Stomach (tissue), 4 donors: Measurements from ENCODE around the gene PRPS1.

ENCODE experiments used
- EP300 ChIP-seq: sonication (generic); formaldehyde crosslinking; IDR thresholded peaks from one replicate; pipeline ENCODE4 v1.6.1; 2017; ENCODE audit warnings: antibody characterized with exemption
- POLR2A ChIP-seq, 4 donors: fragments of 450-650 bp; IDR thresholded peaks; one replicate each; pipeline ENCODE4 v1.6.1; 2016; ENCODE audit warnings: antibody characterized with exemption in 4 of 4, control low read depth in 2 of 4, mild to moderate bottlenecking in 1 of 4, moderate library complexity in 1 of 4
- POLR2AphosphoS5 ChIP-seq, 3 donors: sonication (generic); formaldehyde crosslinking; IDR thresholded peaks; one replicate each; pipeline ENCODE4 v1.6.1; 2016; ENCODE audit warnings: antibody characterized with exemption in 3 of 3
- TF ChIP-seq, protein P1 (sequence below), 7 experiments: fragments of 450-650 bp in 4 of 7; fragments of 200-600 bp in 3 of 7; sonication (generic) in 3 of 7; IDR thresholded peaks; one replicate each; pipeline ENCODE4 v1.5.1; 2016 to 2019; ENCODE audit warnings: antibody characterized with exemption in 7 of 7, control low read depth in 2 of 7, mild to moderate bottlenecking in 1 of 7

DNA sequence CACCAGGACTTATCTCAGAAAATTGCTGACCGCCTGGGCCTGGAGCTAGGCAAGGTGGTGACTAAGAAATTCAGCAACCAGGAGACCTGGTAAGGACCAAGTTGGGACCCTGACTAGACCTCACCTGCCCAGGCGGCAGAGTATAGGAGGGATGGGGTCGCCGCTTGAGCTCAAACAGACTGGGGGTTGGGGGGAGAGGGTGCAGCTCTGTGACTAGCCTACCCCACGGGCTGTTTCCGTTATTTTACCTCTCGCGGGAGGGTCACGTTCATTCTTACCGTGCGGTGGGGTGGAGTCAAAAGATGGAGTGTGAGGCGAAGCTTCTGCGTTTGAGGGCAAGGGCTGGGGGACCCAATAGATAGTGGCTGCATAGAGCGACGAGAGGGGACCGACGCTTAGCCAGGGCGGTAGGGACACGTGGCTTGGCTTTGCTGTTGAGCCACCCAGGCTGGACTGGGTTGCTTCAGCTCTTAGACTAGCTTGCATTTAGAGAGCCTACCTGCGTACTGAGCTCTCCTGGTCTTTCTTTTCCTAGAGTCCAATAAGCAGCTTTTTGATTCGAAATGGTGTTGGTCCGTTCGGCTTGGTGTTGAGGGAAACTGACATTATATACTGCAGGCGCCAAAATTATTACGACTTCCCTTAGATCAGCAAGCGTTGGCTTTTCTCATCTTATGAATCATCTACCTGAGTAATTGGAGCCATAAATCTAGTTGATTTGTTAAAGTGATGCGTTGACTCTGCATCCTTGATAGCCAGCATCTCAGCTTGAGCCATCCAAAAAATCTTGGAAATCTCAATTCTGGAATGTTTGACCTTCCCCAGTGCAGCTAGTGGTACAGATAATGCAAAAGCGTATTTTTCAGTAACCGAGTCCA, 591 bp downstream of the PRPS1 start:
- TF ChIP-seq EP300 (no peak), POLR2A (IDR thresholded peaks at IDR 0.05) (no peak), POLR2AphosphoS5 (IDR thresholded peaks at IDR 0.05) (no peak)
- TF ChIP-seq, protein P1, sequence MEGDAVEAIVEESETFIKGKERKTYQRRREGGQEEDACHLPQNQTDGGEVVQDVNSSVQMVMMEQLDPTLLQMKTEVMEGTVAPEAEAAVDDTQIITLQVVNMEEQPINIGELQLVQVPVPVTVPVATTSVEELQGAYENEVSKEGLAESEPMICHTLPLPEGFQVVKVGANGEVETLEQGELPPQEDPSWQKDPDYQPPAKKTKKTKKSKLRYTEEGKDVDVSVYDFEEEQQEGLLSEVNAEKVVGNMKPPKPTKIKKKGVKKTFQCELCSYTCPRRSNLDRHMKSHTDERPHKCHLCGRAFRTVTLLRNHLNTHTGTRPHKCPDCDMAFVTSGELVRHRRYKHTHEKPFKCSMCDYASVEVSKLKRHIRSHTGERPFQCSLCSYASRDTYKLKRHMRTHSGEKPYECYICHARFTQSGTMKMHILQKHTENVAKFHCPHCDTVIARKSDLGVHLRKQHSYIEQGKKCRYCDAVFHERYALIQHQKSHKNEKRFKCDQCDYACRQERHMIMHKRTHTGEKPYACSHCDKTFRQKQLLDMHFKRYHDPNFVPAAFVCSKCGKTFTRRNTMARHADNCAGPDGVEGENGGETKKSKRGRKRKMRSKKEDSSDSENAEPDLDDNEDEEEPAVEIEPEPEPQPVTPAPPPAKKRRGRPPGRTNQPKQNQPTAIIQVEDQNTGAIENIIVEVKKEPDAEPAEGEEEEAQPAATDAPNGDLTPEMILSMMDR (IDR thresholded peaks at IDR 0.05): no peak
